Measurements from ENCODE around the gene NRG3. TPM values are rescaled to one million over a fixed set of nuclear protein-coding genes. Genes with fewer than 3 reads are reported as not detected.

Gene NRG3
- total RNA-seq, 1 experiment from 2014 or later: not detected

GRCh38 chr10:82515256-82515655 is 640.3 kb downstream of the NRG3 start:
- Histone ChIP-seq H3K9me3 (replicated peaks) (no peaks in the 10 kb centered on the region), H3K4me1 (no peaks in the 10 kb centered on the region), H3K4me3 (no peak overlapping the region), H3K27ac (no peak overlapping the region), H3K27me3 (no peaks in the 10 kb centered on the region), H3K36me3 (no peaks in the 10 kb centered on the region)
- no peak for DNase-seq

GRCh38 chr10:82529062-82529461 is 654.1 kb downstream of the NRG3 start:
- no peaks in the 10 kb centered on the region for H3K9me3 ChIP-seq (replicated peaks)
- H3K27me3 ChIP-seq: no peaks in the 10 kb centered on the region
- no peaks in the 10 kb centered on the region for H3K36me3 ChIP-seq
- no peak overlapping the region for H3K4me3 ChIP-seq
- H3K27ac ChIP-seq: no peak overlapping the region
- no peak for DNase-seq
- H3K4me1 ChIP-seq: no peaks in the 10 kb centered on the region

- no peaks in the 10 kb centered on the region for H3K9me3 ChIP-seq (replicated peaks)
- H3K4me3 ChIP-seq: no peak overlapping the region
- no peaks in the 10 kb centered on the region for H3K36me3 ChIP-seq
- DNase-seq: no peak
- no peaks in the 10 kb centered on the region for H3K27me3 ChIP-seq
- no peaks in the 10 kb centered on the region for H3K4me1 ChIP-seq
- no peak overlapping the region for H3K27ac ChIP-seq
These were observed 660.5 kb downstream of the NRG3 start for GRCh38 chr10:82535457-82535856.

GRCh38 chr10:82536668-82537067 is 661.7 kb downstream of the NRG3 start:
- no peaks in the 10 kb centered on the region for H3K27me3 ChIP-seq
- H3K4me3 ChIP-seq: no peak overlapping the region
- no peak overlapping the region for H3K27ac ChIP-seq
- no peaks in the 10 kb centered on the region for H3K9me3 ChIP-seq (replicated peaks)
- no peaks in the 10 kb centered on the region for H3K36me3 ChIP-seq
- no peak for DNase-seq
- H3K4me1 ChIP-seq: no peaks in the 10 kb centered on the region

- Histone ChIP-seq H3K4me3 (no peak overlapping the region), H3K9me3 (replicated peaks) (no peaks in the 10 kb centered on the region), H3K4me1 (no peaks in the 10 kb centered on the region), H3K27ac (no peak overlapping the region), H3K27me3 (no peaks in the 10 kb centered on the region), H3K36me3 (no peaks in the 10 kb centered on the region)
- DNase-seq: no peak
These were observed 663.3 kb downstream of the NRG3 start for GRCh38 chr10:82538272-82538671.

GRCh38 chr10:82543631-82544030 is 668.6 kb downstream of the NRG3 start:
- H3K27me3 ChIP-seq: no peaks in the 10 kb centered on the region
- H3K27ac ChIP-seq: no peak overlapping the region
- no peak overlapping the region for H3K4me3 ChIP-seq
- no peaks in the 10 kb centered on the region for H3K4me1 ChIP-seq
- H3K36me3 ChIP-seq: no peaks in the 10 kb centered on the region
- no peak for DNase-seq
- no peaks in the 10 kb centered on the region for H3K9me3 ChIP-seq (replicated peaks)

GRCh38 chr10:82544377-82544776 is 669.4 kb downstream of the NRG3 start:
- H3K36me3 ChIP-seq: no peaks in the 10 kb centered on the region
- DNase-seq: no peak
- no peaks in the 10 kb centered on the region for H3K4me1 ChIP-seq
- H3K4me3 ChIP-seq: no peak overlapping the region
- H3K9me3 ChIP-seq (replicated peaks): no peaks in the 10 kb centered on the region
- H3K27me3 ChIP-seq: no peaks in the 10 kb centered on the region
- no peak overlapping the region for H3K27ac ChIP-seq

- H3K27ac ChIP-seq: no peak overlapping the region
- H3K27me3 ChIP-seq: no peaks in the 10 kb centered on the region
- H3K4me3 ChIP-seq: no peak overlapping the region
- no peak for DNase-seq
- no peaks in the 10 kb centered on the region for H3K36me3 ChIP-seq
- H3K4me1 ChIP-seq: no peaks in the 10 kb centered on the region
- H3K9me3 ChIP-seq (replicated peaks): no peaks in the 10 kb centered on the region
These were observed 676.5 kb downstream of the NRG3 start for GRCh38 chr10:82551506-82551905.

GRCh38 chr10:82552267-82552666 is 677.3 kb downstream of the NRG3 start:
- no peak for DNase-seq
- H3K27me3 ChIP-seq: no peaks in the 10 kb centered on the region
- no peak overlapping the region for H3K27ac ChIP-seq
- H3K36me3 ChIP-seq: no peaks in the 10 kb centered on the region
- H3K4me1 ChIP-seq: no peaks in the 10 kb centered on the region
- no peak overlapping the region for H3K4me3 ChIP-seq
- no peaks in the 10 kb centered on the region for H3K9me3 ChIP-seq (replicated peaks)

- H3K4me1 ChIP-seq: no peaks in the 10 kb centered on the region
- H3K27ac ChIP-seq: no peak overlapping the region
- DNase-seq: no peak
- no peaks in the 10 kb centered on the region for H3K9me3 ChIP-seq (replicated peaks)
- no peaks in the 10 kb centered on the region for H3K27me3 ChIP-seq
- no peak overlapping the region for H3K4me3 ChIP-seq
- no peaks in the 10 kb centered on the region for H3K36me3 ChIP-seq
These were observed 679.4 kb downstream of the NRG3 start for GRCh38 chr10:82554381-82554780.

GRCh38 chr10:82558014-82558607 is 683.1 kb downstream of the NRG3 start:
- Histone ChIP-seq H3K36me3 (no peaks in the 10 kb centered on the region), H3K4me1 (no peaks in the 10 kb centered on the region), H3K27ac (no peak overlapping the region), H3K9me3 (replicated peaks) (no peaks in the 10 kb centered on the region), H3K27me3 (no peaks in the 10 kb centered on the region), H3K4me3 (no peak overlapping the region)
- DNase-seq: no peak

GRCh38 chr10:82564353-82565196 is 689.6 kb downstream of the NRG3 start:
- Histone ChIP-seq H3K4me3 (no peak overlapping the region), H3K36me3 (no peaks in the 10 kb centered on the region), H3K9me3 (replicated peaks) (no peaks in the 10 kb centered on the region), H3K27me3 (no peaks in the 10 kb centered on the region), H3K4me1 (no peaks in the 10 kb centered on the region), H3K27ac (no peak overlapping the region)
- DNase-seq: no peak

GRCh38 chr10:82565197-82565575 is 690.2 kb downstream of the NRG3 start:
- H3K36me3 ChIP-seq: no peaks in the 10 kb centered on the region
- H3K27ac ChIP-seq: no peak overlapping the region

GRCh38 chr10:82572744-82573143 is 697.8 kb downstream of the NRG3 start:
- Histone ChIP-seq H3K4me1 (no peaks in the 10 kb centered on the region), H3K36me3 (no peaks in the 10 kb centered on the region), H3K27ac (no peak overlapping the region), H3K4me3 (no peak overlapping the region), H3K9me3 (replicated peaks) (no peaks in the 10 kb centered on the region), H3K27me3 (no peaks in the 10 kb centered on the region)
- DNase-seq: no peak

More at GRCh38 chr10:82565197-82565575, 690.2 kb downstream of the NRG3 start:
- no peaks in the 10 kb centered on the region for H3K4me1 ChIP-seq
- no peaks in the 10 kb centered on the region for H3K9me3 ChIP-seq (replicated peaks)
- DNase-seq: no peak
- no peak overlapping the region for H3K4me3 ChIP-seq
- no peaks in the 10 kb centered on the region for H3K27me3 ChIP-seq

- Histone ChIP-seq H3K36me3 (no peaks in the 10 kb centered on the region), H3K9me3 (replicated peaks) (no peaks in the 10 kb centered on the region), H3K4me1 (no peaks in the 10 kb centered on the region), H3K4me3 (no peak overlapping the region), H3K27me3 (no peaks in the 10 kb centered on the region), H3K27ac (no peak overlapping the region)
- DNase-seq: no peak
These were observed 699.1 kb downstream of the NRG3 start for GRCh38 chr10:82574081-82574480.

GRCh38 chr10:82575318-82575717 is 700.3 kb downstream of the NRG3 start:
- Histone ChIP-seq H3K4me3 (no peak overlapping the region), H3K27ac (no peak overlapping the region), H3K36me3 (no peaks in the 10 kb centered on the region), H3K4me1 (no peaks in the 10 kb centered on the region), H3K27me3 (no peaks in the 10 kb centered on the region), H3K9me3 (replicated peaks) (no peaks in the 10 kb centered on the region)
- DNase-seq: no peak
